ENCODE data around the gene FOXO3. TPM values are rescaled to one million over a fixed set of nuclear protein-coding genes. Genes with fewer than 3 reads are reported as not detected.

The FOXO3 gene
- total and polyA plus RNA-seq, 7 donors, result 13.8 to 84.7 (median 66.4) TPM

DNA sequence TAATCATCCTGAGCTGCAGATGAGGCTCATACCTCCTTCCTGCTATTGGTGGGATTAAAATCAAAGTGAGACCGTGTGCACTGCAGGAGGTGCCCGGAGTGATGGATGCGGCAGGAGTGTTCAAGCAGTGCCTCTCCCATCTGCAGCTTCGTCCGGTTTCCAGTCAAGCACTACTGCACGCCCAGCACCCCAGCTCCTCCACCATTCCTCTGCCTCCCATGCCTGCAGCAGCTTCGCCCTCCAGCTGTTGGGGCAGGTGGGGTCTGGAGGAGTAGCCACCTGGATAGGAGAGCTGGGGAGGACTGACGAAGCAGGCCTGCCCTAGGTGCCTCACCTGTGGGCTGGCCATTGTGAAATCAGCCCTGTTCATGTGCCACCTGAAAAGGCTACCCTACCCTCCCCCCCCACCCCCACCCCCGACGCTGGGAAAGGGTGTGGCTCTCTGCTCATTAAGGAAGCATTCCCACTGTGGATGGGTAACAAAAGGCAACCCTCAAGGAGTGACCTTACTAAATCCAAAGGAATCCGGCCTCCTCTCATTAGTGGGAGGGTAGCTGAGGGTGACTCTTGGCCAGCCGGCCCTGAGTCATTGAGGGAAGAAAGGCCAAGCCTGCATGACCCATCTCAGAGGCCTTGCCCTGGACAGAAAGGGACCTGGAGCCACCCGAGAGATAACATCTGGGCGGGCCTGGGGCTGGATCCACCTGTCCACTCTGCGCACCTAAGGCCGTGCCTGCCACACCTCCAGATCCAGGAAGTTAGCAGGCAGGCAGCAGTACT lies 171.6 kb downstream of the FOXO3 start:
- intact Hi-C loops (cut with DNase I), result no loop called here
- H3K4me3 ChIP-seq, result no peak overlapping the region
- no peak for DNase-seq
- H3K36me3 ChIP-seq, result no peaks in the 10 kb centered on the region
- no peaks in the 10 kb centered on the region for H3K9me3 ChIP-seq
- TF ChIP-seq POLR2AphosphoS5 (IDR thresholded peaks at IDR 0.05), result no peak
- TF ChIP-seq CTCF (IDR thresholded peaks at IDR 0.05), result no peak
- no peak for TF ChIP-seq EP300 (IDR thresholded peaks at IDR 0.05)
- TF ChIP-seq POLR2A (IDR thresholded peaks at IDR 0.05), result no peak
- H3K4me1 ChIP-seq, result peaks cover 0 to 7% (median 0%) of the 10 kb centered on the region in 4 donors
- 62 to 83% methylated on average over 16 of the region's 16 CpGs for WGBS, 2 donors
- H3K27ac ChIP-seq, result no peak overlapping the region
- H3K27me3 ChIP-seq, result no peaks in the 10 kb centered on the region

DNA sequence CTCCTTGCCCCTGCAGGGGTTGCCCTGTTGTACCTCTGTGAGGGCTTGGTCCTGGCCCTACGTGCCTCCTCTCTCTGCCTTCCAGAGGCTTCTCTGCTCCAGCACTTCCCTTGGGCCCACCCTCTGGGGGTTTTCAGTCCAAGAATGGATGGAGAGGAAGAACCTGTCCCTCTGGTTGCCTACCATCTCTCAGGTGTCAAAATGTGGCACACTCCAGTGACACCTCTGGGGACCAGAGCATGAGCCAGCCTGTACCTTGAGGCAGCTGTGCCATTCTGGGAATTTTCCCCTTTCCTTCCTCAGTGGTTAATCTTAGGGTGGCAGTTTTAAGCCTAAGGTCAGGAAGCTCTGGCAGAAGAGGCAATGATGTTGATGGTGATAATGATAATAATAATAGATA lies 172.3 kb downstream of the FOXO3 start:
- H3K27ac ChIP-seq, result no peak overlapping the region
- no peaks in the 10 kb centered on the region for H3K36me3 ChIP-seq
- intact Hi-C loops (cut with DNase I), result no loop called here
- DNase-seq, result no peak
- no peak overlapping the region for H3K4me3 ChIP-seq
- no peaks in the 10 kb centered on the region for H3K9me3 ChIP-seq
- WGBS, 2 donors, result 88 to 93% methylated on average over 1 of the region's 1 CpG
- no peak for TF ChIP-seq POLR2AphosphoS5 (IDR thresholded peaks at IDR 0.05)
- TF ChIP-seq CTCF (IDR thresholded peaks at IDR 0.05), result no peak
- TF ChIP-seq EP300 (IDR thresholded peaks at IDR 0.05), result no peak
- no peak for TF ChIP-seq POLR2A (IDR thresholded peaks at IDR 0.05)
- H3K27me3 ChIP-seq, result no peaks in the 10 kb centered on the region
- peaks cover 0 to 9% (median under 1%) of the 10 kb centered on the region in 4 donors for H3K4me1 ChIP-seq

DNA sequence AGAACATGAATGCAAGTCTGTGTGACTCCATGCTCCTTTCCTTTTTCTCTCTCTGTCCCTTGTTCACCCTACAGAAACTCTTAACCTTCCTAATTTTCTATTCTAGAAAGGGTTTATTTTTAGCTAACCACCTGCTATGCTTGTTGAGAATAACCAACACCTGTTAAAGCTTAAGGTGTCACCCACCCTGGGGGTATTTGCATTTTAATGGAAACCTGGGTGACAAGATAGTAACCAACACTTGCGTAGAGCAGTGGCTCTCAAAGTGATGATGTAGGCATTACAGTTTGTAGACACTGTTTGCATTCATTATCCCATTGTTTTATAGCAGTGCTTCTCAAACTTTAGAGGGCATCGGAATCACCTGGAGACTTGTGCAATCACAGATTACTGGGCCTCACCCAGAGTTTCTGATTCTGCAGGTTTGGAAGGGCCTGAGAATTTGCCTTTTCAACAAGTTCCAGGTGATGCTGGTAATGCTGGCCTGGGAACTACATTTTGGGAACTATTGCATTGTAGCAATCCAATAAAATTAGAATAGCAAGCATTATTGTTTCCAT lies 173.1 kb downstream of the FOXO3 start:
- Histone ChIP-seq H3K27ac (no peak overlapping the region), H3K27me3 (no peaks in the 10 kb centered on the region), H3K9me3 (no peaks in the 10 kb centered on the region), H3K4me1 (peaks cover 0 to 16% (median 8%) of the 10 kb centered on the region in 4 donors), H3K4me3 (no peak overlapping the region), H3K36me3 (no peaks in the 10 kb centered on the region)
- TF ChIP-seq EP300 (IDR thresholded peaks at IDR 0.05), result no peak
- TF ChIP-seq POLR2A (IDR thresholded peaks at IDR 0.05), result no peak
- TF ChIP-seq CTCF (IDR thresholded peaks at IDR 0.05), result no peak
- no peak for TF ChIP-seq POLR2AphosphoS5 (IDR thresholded peaks at IDR 0.05)
- no peak for DNase-seq
- intact Hi-C loops (cut with DNase I), result no loop called here
- 62 to 87% methylated on average over 2 of the region's 2 CpGs for WGBS, 2 donors

Small RNA genes lying within 50 kb of the gene (small RNA-seq; reads per million reads assigned to genes)
- gene AL391646.1, result 0 reads per million in 3 donors
- gene SUMO2P8, result 0 reads per million in 3 donors
